ENCODE data around the gene KIF21A.

KIF21A gene

DNA sequence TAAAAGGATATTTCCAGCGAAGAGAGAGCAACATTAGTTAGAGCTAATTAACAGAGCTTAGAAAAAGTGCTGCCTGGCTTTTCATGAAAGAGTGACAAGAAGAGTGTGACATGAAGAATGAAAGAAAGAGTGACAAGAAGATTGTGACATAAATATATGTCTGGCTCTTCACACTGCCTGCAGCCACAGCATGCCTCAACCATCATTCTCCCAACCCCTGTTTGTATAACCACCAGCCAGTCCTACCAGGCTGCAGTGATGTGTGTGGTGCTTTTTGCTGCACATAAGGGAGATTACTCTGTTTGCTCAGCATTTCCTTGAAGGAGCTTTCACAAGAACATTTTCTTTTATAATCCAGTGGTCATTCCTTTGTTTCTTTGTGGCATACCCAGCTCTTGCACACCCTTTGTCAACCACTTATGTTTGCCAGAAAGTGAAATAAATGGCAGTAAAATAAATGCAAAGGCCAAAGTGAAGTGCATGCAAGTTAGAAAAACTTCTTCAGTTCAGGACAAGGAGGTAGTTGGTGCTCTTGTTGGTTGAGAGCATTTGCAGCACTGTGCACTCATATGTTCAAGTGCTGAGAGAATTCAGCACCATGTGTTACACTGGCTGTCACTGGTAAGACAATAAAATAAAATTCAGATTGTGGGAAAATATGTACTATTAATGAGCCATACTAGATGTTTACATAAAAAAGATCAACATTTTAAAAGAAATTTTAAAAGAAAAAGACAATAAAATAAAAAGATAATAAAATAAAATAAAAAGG, 50.6 kb downstream of the KIF21A start:
- Histone ChIP-seq H3K27me3 (ENCODE audit: insufficient read depth, poor library complexity, severe bottlenecking) (no peaks in the 10 kb centered on the region), H3K27ac (replicated peaks) (no peak overlapping the region), H3K4me3 (replicated peaks; ENCODE audit: insufficient read depth, low read length) (no peak overlapping the region)
- DNase-seq (ENCODE audit: low read depth in 1 of 2, low spot score in 1 of 2) = no peak
- TF ChIP-seq, protein P1, sequence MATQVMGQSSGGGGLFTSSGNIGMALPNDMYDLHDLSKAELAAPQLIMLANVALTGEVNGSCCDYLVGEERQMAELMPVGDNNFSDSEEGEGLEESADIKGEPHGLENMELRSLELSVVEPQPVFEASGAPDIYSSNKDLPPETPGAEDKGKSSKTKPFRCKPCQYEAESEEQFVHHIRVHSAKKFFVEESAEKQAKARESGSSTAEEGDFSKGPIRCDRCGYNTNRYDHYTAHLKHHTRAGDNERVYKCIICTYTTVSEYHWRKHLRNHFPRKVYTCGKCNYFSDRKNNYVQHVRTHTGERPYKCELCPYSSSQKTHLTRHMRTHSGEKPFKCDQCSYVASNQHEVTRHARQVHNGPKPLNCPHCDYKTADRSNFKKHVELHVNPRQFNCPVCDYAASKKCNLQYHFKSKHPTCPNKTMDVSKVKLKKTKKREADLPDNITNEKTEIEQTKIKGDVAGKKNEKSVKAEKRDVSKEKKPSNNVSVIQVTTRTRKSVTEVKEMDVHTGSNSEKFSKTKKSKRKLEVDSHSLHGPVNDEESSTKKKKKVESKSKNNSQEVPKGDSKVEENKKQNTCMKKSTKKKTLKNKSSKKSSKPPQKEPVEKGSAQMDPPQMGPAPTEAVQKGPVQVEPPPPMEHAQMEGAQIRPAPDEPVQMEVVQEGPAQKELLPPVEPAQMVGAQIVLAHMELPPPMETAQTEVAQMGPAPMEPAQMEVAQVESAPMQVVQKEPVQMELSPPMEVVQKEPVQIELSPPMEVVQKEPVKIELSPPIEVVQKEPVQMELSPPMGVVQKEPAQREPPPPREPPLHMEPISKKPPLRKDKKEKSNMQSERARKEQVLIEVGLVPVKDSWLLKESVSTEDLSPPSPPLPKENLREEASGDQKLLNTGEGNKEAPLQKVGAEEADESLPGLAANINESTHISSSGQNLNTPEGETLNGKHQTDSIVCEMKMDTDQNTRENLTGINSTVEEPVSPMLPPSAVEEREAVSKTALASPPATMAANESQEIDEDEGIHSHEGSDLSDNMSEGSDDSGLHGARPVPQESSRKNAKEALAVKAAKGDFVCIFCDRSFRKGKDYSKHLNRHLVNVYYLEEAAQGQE (IDR thresholded peaks at IDR 0.05; ENCODE audit: insufficient replicate concordance, low read depth) = no peak
- no peak for TF ChIP-seq POLR2AphosphoS5 (IDR thresholded peaks at IDR 0.05; ENCODE audit: low read depth)
- TF ChIP-seq GABPA (IDR thresholded peaks at IDR 0.05; ENCODE audit: low read depth) = no peak
- TF ChIP-seq, protein P2, sequence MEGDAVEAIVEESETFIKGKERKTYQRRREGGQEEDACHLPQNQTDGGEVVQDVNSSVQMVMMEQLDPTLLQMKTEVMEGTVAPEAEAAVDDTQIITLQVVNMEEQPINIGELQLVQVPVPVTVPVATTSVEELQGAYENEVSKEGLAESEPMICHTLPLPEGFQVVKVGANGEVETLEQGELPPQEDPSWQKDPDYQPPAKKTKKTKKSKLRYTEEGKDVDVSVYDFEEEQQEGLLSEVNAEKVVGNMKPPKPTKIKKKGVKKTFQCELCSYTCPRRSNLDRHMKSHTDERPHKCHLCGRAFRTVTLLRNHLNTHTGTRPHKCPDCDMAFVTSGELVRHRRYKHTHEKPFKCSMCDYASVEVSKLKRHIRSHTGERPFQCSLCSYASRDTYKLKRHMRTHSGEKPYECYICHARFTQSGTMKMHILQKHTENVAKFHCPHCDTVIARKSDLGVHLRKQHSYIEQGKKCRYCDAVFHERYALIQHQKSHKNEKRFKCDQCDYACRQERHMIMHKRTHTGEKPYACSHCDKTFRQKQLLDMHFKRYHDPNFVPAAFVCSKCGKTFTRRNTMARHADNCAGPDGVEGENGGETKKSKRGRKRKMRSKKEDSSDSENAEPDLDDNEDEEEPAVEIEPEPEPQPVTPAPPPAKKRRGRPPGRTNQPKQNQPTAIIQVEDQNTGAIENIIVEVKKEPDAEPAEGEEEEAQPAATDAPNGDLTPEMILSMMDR (IDR thresholded peaks at IDR 0.05; ENCODE audit: insufficient read depth, low read length) = no peak
- no peak for TF ChIP-seq SPI1 (IDR thresholded peaks at IDR 0.05; ENCODE audit: borderline replicate concordance, low read depth)

DNA sequence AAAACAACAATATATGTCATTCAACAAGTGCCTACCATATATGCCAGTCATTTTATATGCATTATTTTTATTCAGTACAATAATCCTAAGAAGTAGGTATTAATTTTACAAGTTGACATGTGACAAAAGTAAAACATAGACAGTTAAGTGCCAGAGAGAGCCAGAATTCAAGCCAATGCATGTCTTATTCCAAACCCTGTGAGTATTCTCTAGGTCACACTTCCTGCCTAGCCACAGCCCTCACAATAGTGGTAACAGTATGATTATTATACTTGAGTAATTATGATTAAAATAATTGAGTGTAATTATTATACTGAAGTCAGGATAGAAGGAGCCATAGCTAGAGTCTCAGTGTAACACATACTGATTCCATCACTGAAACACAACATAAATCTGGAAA, 52.2 kb downstream of the KIF21A start:
- H3K27me3 ChIP-seq (ENCODE audit: insufficient read depth, poor library complexity, severe bottlenecking) = no peaks in the 10 kb centered on the region
- no peak overlapping the region for H3K27ac ChIP-seq (replicated peaks)
- TF ChIP-seq POLR2AphosphoS5 (IDR thresholded peaks at IDR 0.05; ENCODE audit: low read depth) = no peak
- TF ChIP-seq, protein P1 (IDR thresholded peaks at IDR 0.05; ENCODE audit: insufficient replicate concordance, low read depth) = no peak
- TF ChIP-seq GABPA (IDR thresholded peaks at IDR 0.05; ENCODE audit: low read depth) = no peak
- TF ChIP-seq SPI1 (IDR thresholded peaks at IDR 0.05; ENCODE audit: borderline replicate concordance, low read depth) = no peak
- TF ChIP-seq, protein P2 (IDR thresholded peaks at IDR 0.05; ENCODE audit: insufficient read depth, low read length) = no peak
- no peak for DNase-seq (ENCODE audit: low read depth in 1 of 2, low spot score in 1 of 2)
- H3K4me3 ChIP-seq (replicated peaks; ENCODE audit: insufficient read depth, low read length) = no peak overlapping the region

DNA sequence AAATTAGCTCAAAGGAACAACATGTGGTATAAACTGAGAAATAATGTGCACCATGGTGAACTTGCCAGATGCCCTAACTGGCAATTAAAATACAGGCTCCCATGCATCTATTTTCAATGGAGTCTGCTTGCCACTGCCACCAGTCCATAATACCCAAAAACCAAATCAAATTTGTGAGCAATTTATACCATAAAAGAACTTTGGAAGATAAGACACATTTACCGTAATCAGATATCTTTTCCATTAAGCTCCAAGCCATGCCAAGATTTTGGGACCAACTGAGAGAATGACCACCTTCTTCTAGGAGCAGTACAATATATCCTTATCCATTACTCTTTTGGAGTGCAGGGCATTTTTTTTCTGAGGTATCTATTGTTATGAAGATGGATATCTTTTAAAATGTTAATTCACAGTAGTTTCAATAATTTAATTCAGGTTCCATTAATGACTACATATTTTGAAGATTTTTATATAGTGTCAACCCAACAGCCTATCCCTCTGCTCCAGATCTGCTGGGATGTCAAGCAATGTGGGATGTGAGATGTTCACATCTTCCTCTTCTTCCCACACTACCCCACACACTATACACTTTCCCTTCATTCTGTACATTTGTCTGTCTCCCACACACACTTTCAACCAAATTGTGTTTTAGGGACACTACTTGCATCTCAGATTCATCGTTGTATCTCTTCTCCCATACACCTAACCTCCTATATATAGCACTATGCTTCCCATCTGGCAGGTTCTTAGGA, 53.3 kb downstream of the KIF21A start:
- Histone ChIP-seq H3K27me3 (ENCODE audit: insufficient read depth, poor library complexity, severe bottlenecking) (no peaks in the 10 kb centered on the region), H3K27ac (replicated peaks) (no peak overlapping the region), H3K4me3 (replicated peaks; ENCODE audit: insufficient read depth, low read length) (no peak overlapping the region)
- TF ChIP-seq, protein P2 (IDR thresholded peaks at IDR 0.05; ENCODE audit: insufficient read depth, low read length) = no peak
- TF ChIP-seq, protein P1 (IDR thresholded peaks at IDR 0.05; ENCODE audit: insufficient replicate concordance, low read depth) = no peak
- no peak for TF ChIP-seq GABPA (IDR thresholded peaks at IDR 0.05; ENCODE audit: low read depth)
- no peak for DNase-seq (ENCODE audit: low read depth in 1 of 2, low spot score in 1 of 2)
